NCI-H2107 treated with DMSO at 0.1 percent for 48 hours (cell line): Measurements from ENCODE around the gene LRRFIP1.
A peak's percentile ranks its signal among the peaks of the same experiment; 100 is the strongest.

ENCODE experiments used
- DNase-seq: peaks from one replicate; lab custom pipeline; 2025; ENCODE audit not compliant: unreplicated experiment; lab: John Stamatoyannopoulos, UW

Gene LRRFIP1

GRCh38 chr2:237638176-237638575 lies 10.8 kb downstream of the LRRFIP1 start:
- DNase-seq: no peak

- peak; percentile 4 for DNase-seq
Observed at GRCh38 chr2:237639052-237639835, 11.9 kb downstream of the LRRFIP1 start.

GRCh38 chr2:237639836-237640220 lies 12.4 kb downstream of the LRRFIP1 start:
- no peak for DNase-seq

GRCh38 chr2:237640493-237640998 lies 13.2 kb downstream of the LRRFIP1 start:
- DNase-seq: no peak

GRCh38 chr2:237642038-237642734 lies 14.8 kb downstream of the LRRFIP1 start:
- no peak for DNase-seq

- no peak for DNase-seq
Observed at GRCh38 chr2:237643066-237643465, 15.7 kb downstream of the LRRFIP1 start.

GRCh38 chr2:237643582-237644380 lies 16.4 kb downstream of the LRRFIP1 start:
- DNase-seq: no peak

GRCh38 chr2:237644381-237644703 lies 17.0 kb downstream of the LRRFIP1 start:
- no peak for DNase-seq

- DNase-seq: no peak
Observed at GRCh38 chr2:237645261-237645660, 17.9 kb downstream of the LRRFIP1 start.

- DNase-seq: no peak
Observed at GRCh38 chr2:237647176-237648015, 20.0 kb downstream of the LRRFIP1 start.

GRCh38 chr2:237648016-237648381 lies 20.6 kb downstream of the LRRFIP1 start:
- DNase-seq: no peak

- DNase-seq: no peak
Observed at GRCh38 chr2:237649541-237650454, 22.4 kb downstream of the LRRFIP1 start.

GRCh38 chr2:237650455-237650850 lies 23.1 kb downstream of the LRRFIP1 start:
- DNase-seq: no peak

- no peak for DNase-seq
Observed at GRCh38 chr2:237651761-237652160, 24.4 kb downstream of the LRRFIP1 start.

GRCh38 chr2:237652181-237652580 lies 24.8 kb downstream of the LRRFIP1 start:
- no peak for DNase-seq

- no peak for DNase-seq
Observed at GRCh38 chr2:237652854-237653253, 25.5 kb downstream of the LRRFIP1 start.

GRCh38 chr2:237653776-237654558 lies 26.6 kb downstream of the LRRFIP1 start:
- DNase-seq: no peak

GRCh38 chr2:237657063-237657462 lies 29.7 kb downstream of the LRRFIP1 start:
- no peak for DNase-seq

GRCh38 chr2:237660381-237660900 lies 33.1 kb downstream of the LRRFIP1 start:
- no peak for DNase-seq
